Jurkat, Clone E6-1 (cell line): ENCODE measurements around the gene NHERF2.

Experiments used
- DNase-seq: peaks from one replicate; pipeline ENCODE4 v3.0.0-alpha.2; 2011; ENCODE audit warnings: low read depth, low spot score
- H3K4me3 ChIP-seq: 2 replicates; pipeline ENCODE4 v1.5.1; 2011; ENCODE audit warnings: mild to moderate bottlenecking, low read length, control low read depth, moderate library complexity

The NHERF2 gene

GRCh38 chr16:2074071-2074470 is 47.4 kb downstream of the NHERF2 start:
- DNase-seq = no peak
- no peak overlapping the region for H3K4me3 ChIP-seq

DNA sequence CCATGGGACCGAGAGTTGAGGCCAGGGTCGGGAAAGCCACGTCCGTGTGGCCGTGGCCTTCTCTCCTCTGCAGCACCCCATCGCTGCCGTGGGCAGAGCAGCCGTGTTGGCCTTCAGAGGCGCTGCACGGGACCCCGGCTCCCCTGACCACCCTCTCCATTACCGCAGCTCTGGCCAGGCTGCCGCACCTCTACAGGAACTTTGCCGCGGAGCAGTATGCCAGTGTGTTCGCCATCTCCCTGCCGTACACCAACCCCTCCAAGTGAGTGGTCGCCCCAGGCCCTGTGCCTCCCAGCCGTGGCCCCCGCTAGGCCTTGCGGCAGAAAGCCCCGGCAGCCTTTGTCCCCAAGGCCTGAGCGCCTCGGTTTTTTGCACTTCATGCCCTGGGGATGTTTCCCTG is 48.9 kb downstream of the NHERF2 start:
- no peak overlapping the region for H3K4me3 ChIP-seq
- DNase-seq = no peak

DNA sequence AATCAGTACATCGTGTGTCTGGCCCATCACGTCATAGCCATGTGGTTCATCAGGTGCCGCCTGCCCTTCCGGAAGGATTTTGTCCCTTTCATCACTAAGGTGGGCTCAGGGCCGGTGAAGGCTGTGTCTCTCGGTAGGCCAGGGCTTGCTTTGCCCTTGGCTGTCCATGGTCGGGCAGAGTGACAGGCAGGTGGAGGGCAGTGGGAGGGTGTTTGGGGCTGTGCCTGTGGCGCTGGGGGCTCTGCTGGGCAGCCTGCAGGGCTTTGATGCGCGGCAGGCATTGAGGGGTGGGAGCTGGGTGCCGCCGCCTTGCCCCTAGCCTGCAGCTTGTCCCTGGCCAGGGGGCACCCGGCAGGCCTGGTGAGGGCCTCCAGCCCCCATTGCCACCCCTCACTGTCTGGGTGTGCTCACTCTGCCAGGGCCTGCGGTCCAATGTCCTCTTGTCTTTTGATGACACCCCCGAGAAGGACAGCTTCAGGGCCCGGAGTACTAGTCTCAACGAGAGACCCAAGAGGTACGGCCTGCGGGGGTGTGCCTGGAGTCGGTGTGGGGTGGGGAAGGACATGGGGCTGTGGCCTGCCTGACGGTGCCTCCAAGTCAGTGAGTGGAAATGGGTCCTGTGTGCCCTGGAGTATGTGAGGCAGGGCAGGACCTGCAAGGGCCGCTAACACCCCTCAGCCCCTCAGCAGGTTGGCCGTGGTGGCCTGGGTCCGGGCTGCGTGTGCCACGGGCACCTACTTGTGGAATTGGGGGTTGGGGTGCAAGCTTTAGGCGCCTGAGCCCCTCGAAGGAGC is 49.6 kb downstream of the NHERF2 start:
- H3K4me3 ChIP-seq = no peak overlapping the region
- DNase-seq = no peak

GRCh38 chr16:2077016-2077415 is 50.3 kb downstream of the NHERF2 start:
- DNase-seq = no peak
- no peak overlapping the region for H3K4me3 ChIP-seq

- DNase-seq = no peak
- H3K4me3 ChIP-seq = no peak overlapping the region
These were observed 51.0 kb downstream of the NHERF2 start for GRCh38 chr16:2077696-2078095.

DNA sequence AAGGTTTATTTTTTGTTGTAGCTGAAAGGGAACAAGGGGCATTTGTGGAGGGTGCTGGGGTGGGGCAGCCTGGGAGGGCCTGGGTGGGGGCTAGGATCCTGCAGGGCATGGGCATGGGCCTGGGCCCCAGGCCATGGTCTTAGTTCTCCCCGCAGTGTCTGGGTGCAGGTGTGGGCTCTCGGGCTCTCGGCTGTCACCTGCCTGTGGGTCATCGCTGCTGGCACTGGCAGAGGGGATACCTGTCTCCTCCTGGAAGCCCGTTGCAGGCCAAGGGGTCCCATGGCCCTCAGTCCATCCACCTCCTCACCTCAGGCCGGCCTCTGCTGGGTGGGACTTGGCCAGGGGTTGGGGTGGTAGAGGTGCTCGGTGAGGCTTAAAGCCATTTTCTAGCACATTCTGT is 51.4 kb downstream of the NHERF2 start:
- no peak overlapping the region for H3K4me3 ChIP-seq
- DNase-seq = no peak

GRCh38 chr16:2078691-2079090 is 52.0 kb downstream of the NHERF2 start:
- DNase-seq = no peak
- no peak overlapping the region for H3K4me3 ChIP-seq

DNA sequence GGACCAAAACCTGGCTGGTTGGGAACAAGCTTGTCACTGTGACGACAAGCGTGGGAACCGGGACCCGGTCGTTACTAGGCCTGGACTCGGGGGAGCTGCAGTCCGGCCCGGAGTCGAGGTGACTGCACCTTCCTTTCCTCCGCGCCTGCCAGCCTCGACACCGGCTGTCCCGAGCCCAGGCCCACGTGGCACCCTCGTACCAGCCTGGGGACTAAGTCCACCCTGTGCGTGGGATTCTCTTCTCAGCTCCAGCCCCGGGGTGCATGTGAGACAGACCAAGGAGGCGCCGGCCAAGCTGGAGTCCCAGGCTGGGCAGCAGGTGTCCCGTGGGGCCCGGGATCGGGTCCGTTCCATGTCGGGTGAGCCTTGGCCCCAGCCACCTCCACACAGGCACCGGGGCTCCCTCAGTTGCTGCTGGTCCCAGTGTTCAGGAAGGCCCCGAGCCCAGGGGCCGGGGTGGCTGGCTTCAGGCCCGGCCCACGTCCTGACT is 52.7 kb downstream of the NHERF2 start:
- H3K4me3 ChIP-seq = no peak overlapping the region
- DNase-seq = no peak

GRCh38 chr16:2079991-2080390 is 53.3 kb downstream of the NHERF2 start:
- DNase-seq = no peak
- no peak overlapping the region for H3K4me3 ChIP-seq

DNA sequence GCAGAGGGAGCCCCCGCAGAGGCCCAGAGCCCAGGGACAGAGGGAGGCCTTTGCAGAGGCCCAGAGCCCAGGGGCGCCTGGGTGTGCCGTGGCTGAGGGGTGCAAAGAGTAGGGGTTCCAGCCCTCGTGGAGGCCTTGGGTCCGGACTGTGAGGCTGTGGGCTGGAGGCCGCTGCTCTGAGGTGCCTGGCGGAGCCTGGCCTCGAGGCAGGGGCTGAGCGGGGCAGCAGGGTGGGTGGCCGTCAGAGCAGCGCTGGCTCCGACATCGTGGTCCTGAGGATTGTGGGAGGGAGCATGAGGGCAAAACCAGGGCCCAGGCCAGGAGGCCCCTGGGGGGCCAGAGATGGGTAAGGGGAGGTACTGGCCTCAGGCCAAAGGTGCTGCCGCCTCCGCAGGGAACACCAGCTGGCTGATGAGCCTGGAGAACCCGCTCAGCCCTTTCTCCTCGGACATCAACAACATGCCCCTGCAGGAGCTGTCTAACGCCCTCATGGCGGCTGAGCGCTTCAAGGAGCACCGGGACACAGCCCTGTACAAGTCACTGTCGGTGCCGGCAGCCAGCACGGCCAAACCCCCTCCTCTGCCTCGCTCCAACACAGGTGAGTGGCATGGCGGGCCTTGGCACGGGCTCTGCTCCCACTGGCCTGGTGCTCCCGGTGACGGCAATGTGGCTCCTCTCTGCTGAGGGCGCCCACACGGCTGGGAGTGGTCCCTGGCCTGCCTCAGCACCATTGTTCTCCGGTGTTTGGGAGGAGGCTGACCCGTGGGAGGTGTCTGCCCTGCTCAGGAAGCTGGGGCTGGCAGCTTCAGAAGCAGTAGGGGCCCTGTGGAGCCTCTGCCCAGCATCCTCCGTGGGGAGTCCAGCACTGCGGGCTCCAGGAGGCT is 54.7 kb downstream of the NHERF2 start:
- no peak overlapping the region for H3K4me3 ChIP-seq
- DNase-seq = no peak

DNA sequence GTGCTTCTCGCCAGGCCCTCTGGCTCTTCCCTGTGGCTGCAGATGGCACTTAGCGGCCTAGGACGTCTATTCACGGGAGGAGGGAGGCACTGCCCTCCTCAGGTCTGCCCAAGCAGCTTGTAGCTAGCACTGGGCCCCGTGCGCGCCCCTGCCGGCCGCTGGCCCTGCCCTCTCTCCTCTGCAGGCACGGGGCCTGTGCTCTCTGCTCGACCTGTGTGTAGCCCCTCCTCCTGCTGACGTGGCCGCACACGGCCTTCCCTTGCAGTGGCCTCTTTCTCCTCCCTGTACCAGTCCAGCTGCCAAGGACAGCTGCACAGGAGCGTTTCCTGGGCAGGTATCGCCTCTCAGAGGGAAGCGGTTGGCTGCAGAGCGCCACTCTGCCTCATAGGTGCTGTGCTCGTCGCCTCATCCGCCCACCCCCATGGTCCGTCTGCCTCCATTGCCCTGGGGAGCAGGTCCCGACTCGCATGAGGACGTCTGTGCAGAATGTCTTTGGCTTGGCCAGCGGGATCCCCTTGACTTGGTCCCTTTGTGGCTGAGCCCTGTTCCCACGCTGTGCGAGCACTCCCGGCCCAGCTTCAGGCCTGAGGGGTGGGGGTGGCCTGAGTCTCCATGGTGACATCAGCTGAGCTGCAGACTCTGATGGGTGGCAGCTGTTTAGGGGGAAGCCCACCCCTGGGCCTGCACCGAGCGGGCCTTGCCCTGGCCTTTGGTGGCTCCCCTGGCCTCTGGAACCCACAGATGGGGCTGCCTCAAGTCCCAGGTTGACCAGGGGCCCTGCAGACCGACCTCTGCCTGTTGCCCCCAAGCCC is 55.7 kb downstream of the NHERF2 start:
- H3K4me3 ChIP-seq = no peak overlapping the region
- DNase-seq = no peak

- DNase-seq = no peak
- no peak overlapping the region for H3K4me3 ChIP-seq
These were observed 56.3 kb downstream of the NHERF2 start for GRCh38 chr16:2082983-2083364.

DNA sequence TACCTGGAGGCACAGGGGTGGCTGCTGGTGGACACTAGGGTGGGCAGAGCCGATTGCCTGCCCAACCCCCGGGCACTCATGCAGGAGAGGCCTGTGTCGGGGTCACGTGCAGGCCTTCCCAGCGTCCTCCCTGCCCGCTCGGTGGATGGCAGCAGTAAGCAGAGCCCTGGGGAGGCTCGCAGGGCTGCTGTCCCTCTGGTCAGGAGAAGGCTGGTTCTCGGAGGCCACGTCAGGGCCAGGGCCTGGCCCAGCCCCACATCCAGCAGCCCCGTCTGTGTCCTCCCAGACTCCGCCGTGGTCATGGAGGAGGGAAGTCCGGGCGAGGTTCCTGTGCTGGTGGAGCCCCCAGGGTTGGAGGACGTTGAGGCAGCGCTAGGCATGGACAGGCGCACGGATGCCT is 56.7 kb downstream of the NHERF2 start:
- H3K4me3 ChIP-seq = no peak overlapping the region
- DNase-seq = no peak

DNA sequence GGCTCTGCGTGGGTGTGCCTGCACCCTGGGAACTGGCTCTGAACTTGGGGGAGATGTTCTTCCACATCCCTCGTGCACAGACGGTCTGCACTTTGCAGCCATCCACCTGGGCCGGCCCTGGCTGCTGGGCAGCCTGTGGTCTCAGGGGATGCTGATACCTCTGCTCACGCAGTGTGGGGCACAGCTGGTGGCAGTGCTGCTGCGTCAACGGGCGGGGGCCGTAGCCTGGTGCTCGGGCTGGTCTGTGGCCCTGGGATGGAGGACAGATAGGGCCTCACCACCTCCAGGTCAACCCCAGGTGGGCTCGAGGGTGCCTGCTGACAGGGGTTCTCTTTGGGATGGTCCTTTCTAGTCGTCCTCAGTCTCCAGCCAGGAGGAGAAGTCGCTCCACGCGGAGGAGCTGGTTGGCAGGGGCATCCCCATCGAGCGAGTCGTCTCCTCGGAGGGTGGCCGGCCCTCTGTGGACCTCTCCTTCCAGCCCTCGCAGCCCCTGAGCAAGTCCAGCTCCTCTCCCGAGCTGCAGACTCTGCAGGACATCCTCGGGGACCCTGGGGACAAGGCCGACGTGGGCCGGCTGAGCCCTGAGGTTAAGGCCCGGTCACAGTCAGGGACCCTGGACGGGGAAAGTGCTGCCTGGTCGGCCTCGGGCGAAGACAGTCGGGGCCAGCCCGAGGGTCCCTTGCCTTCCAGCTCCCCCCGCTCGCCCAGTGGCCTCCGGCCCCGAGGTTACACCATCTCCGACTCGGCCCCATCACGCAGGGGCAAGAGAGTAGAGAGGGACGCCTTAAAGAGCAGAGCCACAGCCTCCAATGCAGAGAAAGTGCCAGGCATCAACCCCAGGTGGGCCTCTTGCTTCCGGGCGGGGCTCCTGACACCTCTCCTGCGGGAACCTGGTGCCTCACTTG is 57.4 kb downstream of the NHERF2 start:
- no peak overlapping the region for H3K4me3 ChIP-seq

DNA sequence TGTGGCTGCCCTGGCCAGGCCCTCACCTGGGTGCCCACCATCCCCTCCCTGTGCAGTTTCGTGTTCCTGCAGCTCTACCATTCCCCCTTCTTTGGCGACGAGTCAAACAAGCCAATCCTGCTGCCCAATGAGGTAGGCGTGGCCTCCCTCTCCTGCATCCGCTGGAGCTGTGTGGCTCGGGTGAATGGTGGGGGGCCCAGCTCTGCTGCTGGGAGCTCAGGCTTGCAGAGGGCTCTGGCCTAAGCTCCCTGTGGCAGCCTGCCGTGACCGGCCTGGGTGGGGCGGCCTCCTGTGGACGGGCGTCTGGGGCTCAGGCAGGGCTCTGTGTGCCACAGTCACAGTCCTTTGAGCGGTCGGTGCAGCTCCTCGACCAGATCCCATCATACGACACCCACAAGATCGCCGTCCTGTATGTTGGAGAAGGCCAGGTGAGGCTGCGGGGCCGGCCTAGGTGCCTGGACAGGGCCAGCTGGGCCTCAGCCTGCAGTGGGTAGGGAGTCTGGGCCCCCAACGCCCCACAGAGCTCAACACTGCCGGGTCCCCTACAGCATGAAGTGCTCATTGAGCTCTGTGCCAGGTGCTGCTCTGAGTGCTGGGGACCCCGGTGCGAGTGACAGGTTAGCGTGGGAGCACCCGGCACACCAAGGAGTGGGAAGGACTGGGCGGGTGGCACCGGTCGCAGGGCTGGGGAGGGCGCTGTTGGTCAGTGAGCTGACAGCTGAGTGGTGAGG is 58.4 kb downstream of the NHERF2 start:
- DNase-seq = no peak

More for the DNA sequence above, 57.4 kb downstream of the NHERF2 start:
- DNase-seq = no peak

GRCh38 chr16:2085669-2086068 is 59.0 kb downstream of the NHERF2 start:
- no peak for DNase-seq

More for the DNA sequence above, 58.4 kb downstream of the NHERF2 start:
- H3K4me3 ChIP-seq = no peak overlapping the region

DNA sequence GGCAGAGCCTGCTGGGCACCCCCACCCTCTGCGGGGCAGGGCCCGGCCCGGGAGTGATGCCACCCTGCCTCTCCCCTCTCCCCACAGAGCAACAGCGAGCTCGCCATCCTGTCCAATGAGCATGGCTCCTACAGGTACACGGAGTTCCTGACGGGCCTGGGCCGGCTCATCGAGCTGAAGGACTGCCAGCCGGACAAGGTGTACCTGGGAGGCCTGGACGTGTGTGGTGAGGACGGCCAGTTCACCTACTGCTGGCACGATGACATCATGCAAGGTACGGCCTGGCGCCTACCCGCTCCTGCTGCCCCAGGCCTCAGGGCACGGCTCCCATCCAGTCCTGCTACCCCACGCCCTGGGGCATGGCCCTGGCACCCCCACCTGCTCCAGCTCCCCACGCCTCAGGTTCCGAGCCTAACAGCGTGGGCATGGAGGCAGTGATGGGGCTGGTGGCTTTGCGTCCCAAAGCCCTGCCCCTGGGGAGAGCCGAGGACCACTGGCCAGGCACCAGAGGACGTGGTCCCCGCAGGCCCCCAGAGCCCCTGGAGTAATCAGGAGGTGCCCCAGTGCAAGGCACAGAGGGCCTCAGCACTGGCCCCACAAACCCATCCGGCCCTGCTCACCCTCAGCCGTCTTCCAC is 59.5 kb downstream of the NHERF2 start:
- DNase-seq = no peak
- H3K4me3 ChIP-seq = no peak overlapping the region

More at GRCh38 chr16:2085669-2086068, 59.0 kb downstream of the NHERF2 start:
- no peak overlapping the region for H3K4me3 ChIP-seq
